Lower leg skin (tissue), 3 donors: ENCODE measurements around the gene INHBB.

Source experiments
- POLR2A ChIP-seq, 2 donors: fragments of 450-650 bp; IDR thresholded peaks; one replicate each; pipeline ENCODE4 v1.6.1; 2016 to 2017; ENCODE audit warnings: antibody characterized with exemption in 2 of 2, mild to moderate bottlenecking in 1 of 2, moderate library complexity in 1 of 2
- TF ChIP-seq, protein P1 (sequence below), 3 donors: fragments of 450-650 bp; IDR thresholded peaks; one replicate each; pipeline ENCODE4 v1.5.1; 2016; ENCODE audit warnings: antibody characterized with exemption in 3 of 3, mild to moderate bottlenecking in 3 of 3, moderate library complexity in 2 of 3

DNA sequence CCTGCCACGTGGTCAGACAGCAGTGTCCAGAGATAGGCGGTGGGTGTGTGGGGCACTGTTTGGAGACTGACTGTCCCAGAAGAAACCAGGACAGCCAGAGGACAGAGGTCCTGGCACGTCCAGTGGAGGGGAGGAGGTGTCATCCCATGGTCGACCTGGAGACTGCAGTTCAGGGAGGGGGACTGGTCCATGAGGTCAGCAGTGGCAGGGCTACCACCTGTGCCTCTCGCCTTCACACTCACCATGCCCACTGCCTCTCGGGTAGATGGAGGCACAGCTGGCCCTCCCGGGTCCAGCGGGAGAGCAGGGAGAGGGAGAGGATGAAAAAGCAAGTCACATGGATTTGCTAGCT is 53.9 kb downstream of the INHBB start:
- TF ChIP-seq POLR2A (IDR thresholded peaks at IDR 0.05), result no peak
- TF ChIP-seq, protein P1, sequence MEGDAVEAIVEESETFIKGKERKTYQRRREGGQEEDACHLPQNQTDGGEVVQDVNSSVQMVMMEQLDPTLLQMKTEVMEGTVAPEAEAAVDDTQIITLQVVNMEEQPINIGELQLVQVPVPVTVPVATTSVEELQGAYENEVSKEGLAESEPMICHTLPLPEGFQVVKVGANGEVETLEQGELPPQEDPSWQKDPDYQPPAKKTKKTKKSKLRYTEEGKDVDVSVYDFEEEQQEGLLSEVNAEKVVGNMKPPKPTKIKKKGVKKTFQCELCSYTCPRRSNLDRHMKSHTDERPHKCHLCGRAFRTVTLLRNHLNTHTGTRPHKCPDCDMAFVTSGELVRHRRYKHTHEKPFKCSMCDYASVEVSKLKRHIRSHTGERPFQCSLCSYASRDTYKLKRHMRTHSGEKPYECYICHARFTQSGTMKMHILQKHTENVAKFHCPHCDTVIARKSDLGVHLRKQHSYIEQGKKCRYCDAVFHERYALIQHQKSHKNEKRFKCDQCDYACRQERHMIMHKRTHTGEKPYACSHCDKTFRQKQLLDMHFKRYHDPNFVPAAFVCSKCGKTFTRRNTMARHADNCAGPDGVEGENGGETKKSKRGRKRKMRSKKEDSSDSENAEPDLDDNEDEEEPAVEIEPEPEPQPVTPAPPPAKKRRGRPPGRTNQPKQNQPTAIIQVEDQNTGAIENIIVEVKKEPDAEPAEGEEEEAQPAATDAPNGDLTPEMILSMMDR (IDR thresholded peaks at IDR 0.05), result no peak
